Breast epithelium (tissue), 3 donors: ENCODE data around the gene AGPAT2.

ENCODE experiments used
- CTCF ChIP-seq, 3 donors: fragments of 450-650 bp; IDR thresholded peaks; one replicate each; pipeline ENCODE4 v1.5.1; 2016 to 2017; ENCODE audit warnings: antibody characterized with exemption in 3 of 3, mild to moderate bottlenecking in 3 of 3, moderate library complexity in 3 of 3
- POLR2A ChIP-seq: fragments of 450-650 bp; IDR thresholded peaks from one replicate; pipeline ENCODE4 v1.6.1; 2016; ENCODE audit warnings: antibody characterized with exemption, mild to moderate bottlenecking, moderate library complexity
- POLR2AphosphoS5 ChIP-seq, 3 donors: sonication (generic); formaldehyde crosslinking; IDR thresholded peaks; one replicate each; pipeline ENCODE4 v1.6.1; 2017; ENCODE audit warnings: antibody characterized with exemption in 3 of 3

GRCh38 chr9:136735812-136736480 is 48.7 kb upstream of the AGPAT2 start:
- TF ChIP-seq CTCF (IDR thresholded peaks at IDR 0.05) = no peak
- no peak for TF ChIP-seq POLR2AphosphoS5 (IDR thresholded peaks at IDR 0.05)
- no peak for TF ChIP-seq POLR2A
